Chondrocyte (in vitro differentiated cells): ENCODE data around the gene PRPF40A. TPM values are rescaled to one million over a fixed set of nuclear protein-coding genes. Genes with fewer than 3 reads are reported as not detected.

Source experiments
- DNase-seq: peaks from one replicate; pipeline ENCODE4 v3.0.0; 2021; ENCODE audit warnings: mixed read lengths, low spot score
- H3K27ac Mint-ChIP-seq: one replicate; pipeline ENCODE4 v1.8.0; 2021; ENCODE audit warnings: mild to moderate bottlenecking, moderate library complexity, mixed read lengths; ENCODE audit not compliant: unreplicated experiment
- H3K27me3 Mint-ChIP-seq: 2 replicates; pipeline ENCODE4 v1.8.0; 2021; ENCODE audit warnings: low read depth, mixed read lengths
- H3K36me3 Mint-ChIP-seq: 2 replicates; pipeline ENCODE4 v1.8.0; 2021; ENCODE audit warnings: low read depth, mixed read lengths
- H3K4me1 Mint-ChIP-seq: 2 replicates; pipeline ENCODE4 v1.8.0; 2021; ENCODE audit warnings: low read depth, mild to moderate bottlenecking, mixed read lengths
- H3K4me3 Mint-ChIP-seq: one replicate; pipeline ENCODE4 v1.8.0; 2021; ENCODE audit warnings: mild to moderate bottlenecking, moderate library complexity, mixed read lengths; ENCODE audit not compliant: unreplicated experiment
- H3K9me3 Mint-ChIP-seq: 2 replicates; pipeline ENCODE4 v1.8.0; 2021; ENCODE audit warnings: low read depth, mixed read lengths
- total RNA-seq: library from RNA; stranded (reverse); gene quantifications from 3 replicates; pipeline ENCODE4 v1.2.1, GENCODE V29; 2021
- TF ChIP-seq, protein P1 (sequence below): fragments of 200-600 bp; sonication (generic); IDR thresholded peaks from 2 replicates; pipeline ENCODE4 v1.5.0; 2021; ENCODE audit warnings: antibody characterized with exemption, mild to moderate bottlenecking, moderate library complexity

PRPF40A gene
- total RNA-seq, 1 donor from 2014 or later: 67.6 TPM

GRCh38 chr2:152611458-152612231 is 105.6 kb downstream of the PRPF40A start:
- TF ChIP-seq, protein P1, sequence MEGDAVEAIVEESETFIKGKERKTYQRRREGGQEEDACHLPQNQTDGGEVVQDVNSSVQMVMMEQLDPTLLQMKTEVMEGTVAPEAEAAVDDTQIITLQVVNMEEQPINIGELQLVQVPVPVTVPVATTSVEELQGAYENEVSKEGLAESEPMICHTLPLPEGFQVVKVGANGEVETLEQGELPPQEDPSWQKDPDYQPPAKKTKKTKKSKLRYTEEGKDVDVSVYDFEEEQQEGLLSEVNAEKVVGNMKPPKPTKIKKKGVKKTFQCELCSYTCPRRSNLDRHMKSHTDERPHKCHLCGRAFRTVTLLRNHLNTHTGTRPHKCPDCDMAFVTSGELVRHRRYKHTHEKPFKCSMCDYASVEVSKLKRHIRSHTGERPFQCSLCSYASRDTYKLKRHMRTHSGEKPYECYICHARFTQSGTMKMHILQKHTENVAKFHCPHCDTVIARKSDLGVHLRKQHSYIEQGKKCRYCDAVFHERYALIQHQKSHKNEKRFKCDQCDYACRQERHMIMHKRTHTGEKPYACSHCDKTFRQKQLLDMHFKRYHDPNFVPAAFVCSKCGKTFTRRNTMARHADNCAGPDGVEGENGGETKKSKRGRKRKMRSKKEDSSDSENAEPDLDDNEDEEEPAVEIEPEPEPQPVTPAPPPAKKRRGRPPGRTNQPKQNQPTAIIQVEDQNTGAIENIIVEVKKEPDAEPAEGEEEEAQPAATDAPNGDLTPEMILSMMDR: peak; percentile 27
- no peaks in the 10 kb centered on the region for H3K27me3 Mint-ChIP-seq
- H3K36me3 Mint-ChIP-seq: peaks cover 11% of the 10 kb centered on the region
- DNase-seq: no peak
- no peak overlapping the region for H3K4me3 Mint-ChIP-seq
- peak overlapping the region; percentile 75 for H3K27ac Mint-ChIP-seq
- H3K9me3 Mint-ChIP-seq: no peaks in the 10 kb centered on the region
- peaks cover 36% of the 10 kb centered on the region for H3K4me1 Mint-ChIP-seq

- no peak overlapping the region for H3K4me3 Mint-ChIP-seq
- no peaks in the 10 kb centered on the region for H3K27me3 Mint-ChIP-seq
- H3K36me3 Mint-ChIP-seq: peaks cover 7% of the 10 kb centered on the region
- H3K9me3 Mint-ChIP-seq: no peaks in the 10 kb centered on the region
- H3K27ac Mint-ChIP-seq: no peak overlapping the region
- no peak for DNase-seq
- TF ChIP-seq, protein P1: no peak
- H3K4me1 Mint-ChIP-seq: peaks cover 44% of the 10 kb centered on the region
These were observed 107.6 kb downstream of the PRPF40A start for GRCh38 chr2:152609699-152610098.

- Mint-ChIP-seq H3K4me1 (peaks cover 44% of the 10 kb centered on the region), H3K27ac (no peak overlapping the region), H3K36me3 (peaks cover 6% of the 10 kb centered on the region), H3K4me3 (no peak overlapping the region), H3K9me3 (no peaks in the 10 kb centered on the region), H3K27me3 (no peaks in the 10 kb centered on the region)
- DNase-seq: no peak
- TF ChIP-seq, protein P1: no peak
These were observed 108.1 kb downstream of the PRPF40A start for GRCh38 chr2:152609154-152609553.

DNA sequence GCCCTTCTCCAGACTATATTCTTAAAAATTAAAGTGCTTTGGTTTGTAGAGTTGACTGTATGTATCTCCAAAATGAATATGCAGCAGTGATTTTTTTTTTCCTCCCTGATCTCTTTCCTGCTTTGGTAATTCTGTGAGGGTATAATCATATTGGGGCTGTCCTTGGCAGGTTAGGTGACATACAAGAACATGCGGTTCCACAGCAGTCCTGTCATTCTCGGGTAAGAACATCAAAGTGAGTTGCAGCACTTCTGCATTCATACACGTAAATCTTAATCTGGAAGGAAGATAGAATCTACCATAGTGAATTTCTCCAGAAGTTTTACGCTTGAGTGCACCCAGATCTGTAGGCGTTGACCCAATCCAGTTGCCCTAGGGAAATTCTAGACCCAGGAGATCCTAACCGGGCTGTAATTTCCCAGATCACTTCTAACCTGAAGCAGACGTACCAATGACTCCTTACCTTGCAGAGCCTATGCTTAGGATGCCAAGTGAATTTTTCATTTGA is 109.4 kb downstream of the PRPF40A start:
- Mint-ChIP-seq H3K4me3 (no peak overlapping the region), H3K27me3 (no peaks in the 10 kb centered on the region), H3K36me3 (peaks cover 6% of the 10 kb centered on the region), H3K27ac (no peak overlapping the region), H3K9me3 (no peaks in the 10 kb centered on the region), H3K4me1 (peaks cover 37% of the 10 kb centered on the region)
- TF ChIP-seq, protein P1: no peak
- DNase-seq: no peak

DNA sequence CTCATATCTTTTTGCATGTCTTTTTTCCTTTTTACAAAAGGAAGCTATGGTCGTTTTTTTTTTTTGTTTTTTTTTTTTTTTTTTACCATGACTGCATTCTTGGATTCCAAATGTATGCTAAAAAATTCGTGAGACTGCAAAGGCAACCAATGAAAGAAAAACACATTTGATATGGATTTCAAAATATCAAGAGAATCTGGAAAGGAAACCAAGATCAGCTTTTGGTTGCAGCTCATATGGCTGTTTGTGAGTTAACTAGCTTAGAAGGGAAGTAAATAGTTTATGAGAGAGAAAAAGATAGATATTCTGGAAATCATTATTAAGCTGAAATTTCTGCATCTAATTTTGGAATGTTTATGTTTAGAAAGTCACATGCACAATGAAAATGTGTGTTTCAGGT is 110.3 kb downstream of the PRPF40A start:
- H3K4me3 Mint-ChIP-seq: no peak overlapping the region
- H3K27me3 Mint-ChIP-seq: no peaks in the 10 kb centered on the region
- H3K27ac Mint-ChIP-seq: peak overlapping the region; percentile 74
- H3K36me3 Mint-ChIP-seq: peaks cover 6% of the 10 kb centered on the region
- H3K9me3 Mint-ChIP-seq: no peaks in the 10 kb centered on the region
- DNase-seq: no peak
- TF ChIP-seq, protein P1: no peak
- H3K4me1 Mint-ChIP-seq: peaks cover 33% of the 10 kb centered on the region
